GM12878 (cell line): ENCODE results near the gene HTR3A. TPM values are rescaled to one million over a fixed set of nuclear protein-coding genes. Genes with fewer than 3 reads are reported as not detected.

Experiments
- ATAC-seq: fragments of 200-7000 bp; cut with Tn5 transposase; 3 replicates; pipeline ENCODE4 v1.9.1; 2020; ENCODE audit warnings: mild to moderate bottlenecking, moderate library complexity
- BruUV-seq: library from RNA; stranded (reverse); fragments of 400-500 nt; replicated peaks from 2 replicates; lab custom pipeline; 2021; lab: Mats Ljungman, UMichigan
- CTCF ChIA-PET: fragments of 300-600 bp; sonication (Branson Sonifier 250); formaldehyde crosslinking; extraction: SDS; loops from one replicate; lab custom pipeline; 2021; ENCODE audit warnings: inconsistent platforms; lab: Yijun Ruan, JAX
- POLR2A ChIA-PET: fragments of 350-600 bp; formaldehyde crosslinking; extraction: SDS; loops from one replicate; lab custom pipeline; 2021; ENCODE audit warnings: inconsistent platforms; lab: Charles Lee
- RAD21 ChIA-PET: fragments of 300-600 bp; sonication (Branson Sonifier 250); formaldehyde crosslinking; loops from one replicate; lab custom pipeline; 2023; ENCODE audit warnings: antibody characterized with exemption; ENCODE audit not compliant: unreplicated experiment; lab: Charles Lee
- SMC1A ChIA-PET: fragments of 300-600 bp; sonication (Branson Sonifier 250); formaldehyde crosslinking; loops from one replicate; lab custom pipeline; 2023; ENCODE audit not compliant: unreplicated experiment, uncharacterized antibody; lab: Charles Lee
- DNase-seq: peaks from one replicate; pipeline ENCODE4 v3.0.0-alpha.2; 2011; ENCODE audit warnings: low read depth, low spot score
- FAIRE-seq: peaks from 3 replicates; lab custom pipeline; 2011; peaks lifted over from hg19 to GRCh38; lab: Jason Lieb, UNC
- H2AFZ ChIP-seq: 2 replicates; pipeline ENCODE4 v1.6.0; 2011; ENCODE audit warnings: low read depth, low read length, control low read depth; ENCODE audit not compliant: control insufficient read depth
- H3K27ac ChIP-seq: 2 replicates; pipeline ENCODE4 v1.5.1; 2011; ENCODE audit warnings: control low read depth; ENCODE audit not compliant: control insufficient read depth, insufficient read depth
- H3K27me3 ChIP-seq, 2 experiments: replicated peaks in 1 of 2; 2 replicates each; pipeline versions ENCODE4 v1.6.0 to v1.6.1; 2011; ENCODE audit warnings: low read length in 1 of 2; ENCODE audit not compliant: control insufficient read depth in 2 of 2, insufficient read depth in 2 of 2
- H3K36me3 ChIP-seq, 2 experiments: 2 replicates each; pipeline ENCODE4 v1.5.1; 2011; ENCODE audit warnings: low read length in 1 of 2; ENCODE audit not compliant: control insufficient read depth in 2 of 2, insufficient read depth in 2 of 2
- H3K4me1 ChIP-seq: 2 replicates; pipeline ENCODE4 v1.6.1; 2011; ENCODE audit warnings: mild to moderate bottlenecking, low read length, moderate library complexity, mixed read lengths; ENCODE audit not compliant: control insufficient read depth, insufficient read depth
- H3K4me2 ChIP-seq: 2 replicates; pipeline ENCODE4 v1.6.0; 2011; ENCODE audit warnings: control low read depth; ENCODE audit not compliant: control insufficient read depth, insufficient read depth
- H3K4me3 ChIP-seq: fragments of 200-600 bp; sonication (generic); 2 replicates; pipeline ENCODE4 v1.5.1; 2016
- H3K79me2 ChIP-seq: 2 replicates; pipeline ENCODE4 v1.6.0; 2011; ENCODE audit warnings: low read length; ENCODE audit not compliant: control insufficient read depth, insufficient read depth
- H3K9ac ChIP-seq: 2 replicates; pipeline ENCODE4 v1.8.0; 2011; ENCODE audit warnings: low read length, control low read depth, mixed read lengths; ENCODE audit not compliant: control insufficient read depth, insufficient read depth
- H3K9me3 ChIP-seq: replicated peaks from 3 replicates; pipeline ENCODE4 v1.5.1; 2011; ENCODE audit warnings: mild to moderate bottlenecking, low read length; ENCODE audit not compliant: control insufficient read depth, insufficient read depth
- H4K20me1 ChIP-seq: 2 replicates; pipeline ENCODE4 v1.6.0; 2011; ENCODE audit not compliant: control insufficient read depth, insufficient read depth
- CEBPZ ChIP-seq: fragments of 150-350 bp; IDR thresholded peaks from 2 replicates; pipeline ENCODE4 v1.6.1; 2016; ENCODE audit warnings: low read depth, low read length
- CREB1 ChIP-seq: IDR thresholded peaks from 2 replicates; pipeline ENCODE4 v1.6.1; 2012; ENCODE audit warnings: low read depth, mild to moderate bottlenecking, inconsistent platforms
- EED ChIP-seq: sonication (generic); IDR thresholded peaks from 2 replicates; pipeline ENCODE4 v1.6.1; 2016; ENCODE audit warnings: antibody characterized with exemption, low read depth
- LARP7 ChIP-seq: fragments of 450-650 bp; IDR thresholded peaks from 2 replicates; pipeline ENCODE4 v1.6.1; 2017; ENCODE audit warnings: mild to moderate bottlenecking
- PKNOX1 ChIP-seq: fragments of 450-650 bp; IDR thresholded peaks from 2 replicates; pipeline ENCODE4 v1.6.1; 2016; ENCODE audit warnings: mild to moderate bottlenecking
- RELA ChIP-seq: fragments of 450-650 bp; IDR thresholded peaks from 2 replicates; pipeline ENCODE4 v1.8.0; 2014; ENCODE audit warnings: borderline replicate concordance; ENCODE audit not compliant: partially characterized antibody
- RFX5 ChIP-seq: IDR thresholded peaks from 2 replicates; pipeline ENCODE4 v1.6.1; 2011; ENCODE audit warnings: low read depth, low read length, improper control_type of control experiment
- SP1 ChIP-seq: IDR thresholded peaks from one replicate; pipeline ENCODE4 v1.6.1; 2011; ENCODE audit warnings: low read depth, low read length
- TCF7 ChIP-seq: IDR thresholded peaks from 2 replicates; pipeline ENCODE4 v1.6.1; 2014; ENCODE audit warnings: antibody characterized with exemption, borderline replicate concordance
- ZNF274 ChIP-seq: IDR thresholded peaks from one replicate; pipeline ENCODE4 v1.8.0; 2011; ENCODE audit not compliant: insufficient read length, insufficient read depth
- ZNF384 ChIP-seq: IDR thresholded peaks from 2 replicates; pipeline ENCODE4 v1.6.1; 2012; ENCODE audit warnings: low read depth, mild to moderate bottlenecking, low read length, improper control_type of control experiment, borderline replicate concordance
- WGBS: methylation state at CpG from one replicate; pipeline ENCODE4 v1.1.6; 2016; ENCODE audit warnings: low lambda C conversion rate; ENCODE audit not compliant: insufficient replicate concordance, insufficient coverage; ENCODE audit errors: missing lambda C conversion rate; 5-methylcytosine and 5-hydroxymethylcytosine counted together
- in situ Hi-C: fragments of 300-500 bp; cut with MboI; formaldehyde crosslinking; loops from 9 replicates; pipeline ENCODE4 v1.14.3; 2018; ENCODE audit warnings: mixed read lengths
- intact Hi-C: fragments of 100-400 bp; cut with micrococcal nuclease; formaldehyde crosslinking; loops from one replicate; pipeline ENCODE4 v1.14.2; 2022; ENCODE audit not compliant: unreplicated experiment
- polyA plus RNA-seq, 11 experiments: library from polyadenylated mRNA; depleted of rRNA in 4 of 11; unstranded in 6 of 11; stranded (reverse) in 5 of 11; fragments of >200 nt; fragmentation: Nextera tagmentation in 4 of 11; fragmentation: Illumina TruSeq in 1 of 11; extraction: Ambion mirVana in 4 of 11; extraction: Trizol in 1 of 11; gene quantifications; 1 replicate in 1 of 11; 2 replicates in 10 of 11; pipeline versions ENCODE4 v1.2.1 to v1.2.3, GENCODE V29; 2011 to 2016; ENCODE audit warnings: inconsistent platforms in 2 of 11, missing spikeins in 2 of 11, low read depth in 1 of 11
- total RNA-seq, 4 experiments: library from RNA; depleted of rRNA in 3 of 4; stranded (reverse); fragments of >200 nt in 3 of 4; fragmentation: Illumina TruSeq in 1 of 4; extraction: Trizol in 1 of 4; gene quantifications; 2 replicates each; pipeline versions ENCODE4 v1.2.1 to v1.2.3, GENCODE V29; 2013 to 2021

The HTR3A gene
- total and polyA plus RNA-seq, 10 of the 15 experiments (the other 5 are each of a cell fraction or from before 2014, with no cell fraction given) = not detected

- H2AFZ ChIP-seq = no peak overlapping the region
- FAIRE-seq (no peak), ATAC-seq (no peak), DNase-seq (no peak)
- intact Hi-C loops (no loop called here), in situ Hi-C loops (loop anchor here (5.0 kb wide), 1 partner anchor 270 kb away; no protein-coding TSS in a partner anchor)
- no peaks in the 10 kb centered on the region for H4K20me1 ChIP-seq
- no peak overlapping the region for H3K9ac ChIP-seq
- H3K79me2 ChIP-seq = no peaks in the 10 kb centered on the region
- H3K4me3 ChIP-seq = no peak overlapping the region
- 21% methylated on average over 7 of the region's 7 CpGs for WGBS
- H3K27me3 ChIP-seq = no peaks in the 10 kb centered on the region
- ChIA-PET CTCF (interaction anchor here (0.8 to 7.4 kb wide), 4 partner anchors 10 to 271 kb away, joined by 3 to 83 read pairs (median 4); partner anchors contain the start of gene HTR3A), POLR2A (no interaction called here)
- no peaks in the 10 kb centered on the region for H3K36me3 ChIP-seq
- H3K9me3 ChIP-seq = no peaks in the 10 kb centered on the region
- no peak overlapping the region for H3K4me2 ChIP-seq
- BruUV-seq = no TSS peak
- no peak overlapping the region for H3K27ac ChIP-seq
- TF ChIP-seq RFX5 (no peak), ZNF274 (no peak), SP1 (no peak)
- TF ChIP-seq, all 136 proteins: peak for 0
- ChIA-PET SMC1A (no interaction called here), RAD21 (no interaction called here)
- no peaks in the 10 kb centered on the region for H3K4me1 ChIP-seq
Measured at GRCh38 chr11:113991718-113992458, 17.0 kb downstream of the HTR3A start.

- H3K4me3 ChIP-seq = no peak overlapping the region
- ATAC-seq (no peak), FAIRE-seq (no peak), DNase-seq (no peak)
- no peaks in the 10 kb centered on the region for H3K79me2 ChIP-seq
- CTCF ChIA-PET = interaction anchor here (0.8 to 7.4 kb wide), 5 partner anchors 9 to 271 kb away, joined by 3 to 83 read pairs (median 3); partner anchors contain the start of gene HTR3A
- SMC1A ChIA-PET = interaction anchor here (0.6 kb wide), 1 partner anchor 42 kb away, joined by 3 read pairs; no protein-coding TSS in a partner anchor
- no peaks in the 10 kb centered on the region for H4K20me1 ChIP-seq
- no peaks in the 10 kb centered on the region for H3K27me3 ChIP-seq
- no peak overlapping the region for H2AFZ ChIP-seq
- RAD21 ChIA-PET = interaction anchor here (3.7 kb wide), 1 partner anchor 268 kb away, joined by 16 read pairs; no protein-coding TSS in a partner anchor
- H3K36me3 ChIP-seq = no peaks in the 10 kb centered on the region
- POLR2A ChIA-PET = no interaction called here
- in situ Hi-C loops = loop anchor here (5.0 kb wide), 1 partner anchor 270 kb away; no protein-coding TSS in a partner anchor
- intact Hi-C loops = no loop called here
- no peaks in the 10 kb centered on the region for H3K9me3 ChIP-seq
- no peaks in the 10 kb centered on the region for H3K4me1 ChIP-seq
- H3K9ac ChIP-seq = no peak overlapping the region
- H3K4me2 ChIP-seq = no peak overlapping the region
- BruUV-seq = no TSS peak
- H3K27ac ChIP-seq = no peak overlapping the region
- 21% methylated on average over 7 of the region's 7 CpGs for WGBS
- TF ChIP-seq LARP7 = no peak
- TF ChIP-seq EED = no peak
- TF ChIP-seq RELA = no peak
- TF ChIP-seq PKNOX1 = no peak
- TF ChIP-seq CEBPZ = no peak
- no peak for TF ChIP-seq TCF7
- no peak for TF ChIP-seq ZNF384
- no peak for TF ChIP-seq CREB1
Measured at GRCh38 chr11:113992459-113993110, 17.7 kb downstream of the HTR3A start.
